HCT116 (cell line): ENCODE measurements around the gene IL1RAPL1. TPM values are rescaled to one million over a fixed set of nuclear protein-coding genes. Genes with fewer than 3 reads are reported as not detected.

ENCODE experiments used
- ATAC-seq: fragments of 200-7000 bp; cut with Tn5 transposase; 2 replicates; pipeline ENCODE4 v1.9.1; 2020; ENCODE audit warnings: mild to moderate bottlenecking, moderate library complexity
- BruUV-seq: library from RNA; stranded (reverse); fragments of 400-500 nt; replicated peaks from 2 replicates; lab custom pipeline; 2021; lab: Mats Ljungman, UMichigan
- CTCF ChIA-PET: fragments of 300-600 bp; sonication (Branson Sonifier 250); formaldehyde crosslinking; loops from one replicate; lab custom pipeline; 2021; ENCODE audit warnings: antibody characterized with exemption; lab: Charles Lee
- POLR2A ChIA-PET: fragments of 300-600, 350-600 bp; sonication (Branson Sonifier 250); formaldehyde crosslinking; loops from one replicate; lab custom pipeline; 2021; ENCODE audit warnings: antibody characterized with exemption; lab: Charles Lee
- RAD21 ChIA-PET, 2 experiments: fragments of 300-600 bp; sonication (Branson Sonifier 250); formaldehyde crosslinking; loops; one replicate each; lab custom pipeline; 2023; ENCODE audit warnings: low total read pairs in 2 of 2; ENCODE audit not compliant: uncharacterized antibody in 2 of 2, unreplicated experiment in 2 of 2, low non-redundant PET in 1 of 2; lab: Charles Lee
- DNase-seq: peaks from one replicate; pipeline ENCODE4 v3.0.0-alpha.2; 2010; ENCODE audit warnings: low read depth, low spot score
- H2AFZ ChIP-seq: fragments of 200-600 bp; shearing (Covaris generic), sonication (generic); 2 replicates; pipeline ENCODE4 v1.6.1; 2017; ENCODE audit warnings: low read depth, mixed run types, mixed read lengths, antibody characterized with exemption, low read length; ENCODE audit not compliant: poor library complexity, severe bottlenecking
- H3K27ac ChIP-seq: 2 replicates; pipeline ENCODE4 v1.5.1; 2012; ENCODE audit warnings: low read depth, low read length
- H3K27me3 ChIP-seq: fragments of 200-600 bp; sonication (generic); 2 replicates; pipeline ENCODE4 v1.6.1; 2016; ENCODE audit warnings: mixed run types, low read length, mixed read lengths; ENCODE audit not compliant: insufficient read depth
- H3K36me3 ChIP-seq, 2 experiments: fragments of 200-500 bp in 1 of 2; fragments of 200-600 bp in 1 of 2; sonication (Bioruptor generic) in 1 of 2; sonication (generic) in 1 of 2; 2 replicates each; pipeline versions ENCODE4 v1.5.1 to v1.6.1; 2014 to 2016; ENCODE audit warnings: low read length in 2 of 2, inconsistent platforms in 1 of 2, mixed read lengths in 1 of 2, mixed run types in 1 of 2; ENCODE audit not compliant: insufficient read depth in 2 of 2, control insufficient read depth in 1 of 2
- H3K4me1 ChIP-seq, 2 experiments: fragments of 200-600 bp in 1 of 2; sonication (generic) in 1 of 2; 2 replicates each; pipeline versions ENCODE4 v1.5.1 to v1.6.1; 2012 to 2017; ENCODE audit warnings: low read length in 2 of 2, inconsistent platforms in 1 of 2, mild to moderate bottlenecking in 1 of 2, mixed read lengths in 1 of 2, mixed run types in 1 of 2, moderate library complexity in 1 of 2; ENCODE audit not compliant: insufficient read depth in 2 of 2, control insufficient read depth in 1 of 2
- H3K4me2 ChIP-seq: fragments of 200-600 bp; sonication (generic); 2 replicates; pipeline ENCODE4 v1.6.1; 2017; ENCODE audit warnings: mixed run types, low read length, mixed read lengths
- H3K4me3 ChIP-seq, 2 experiments: fragments of 200-600 bp in 1 of 2; sonication (generic) in 1 of 2; replicated peaks in 1 of 2; 2 replicates each; pipeline ENCODE4 v1.5.1; 2011 to 2016; ENCODE audit warnings: low read length in 2 of 2, control low read depth in 1 of 2, low read depth in 1 of 2, mild to moderate bottlenecking in 1 of 2, mixed read lengths in 1 of 2, mixed run types in 1 of 2
- H3K79me2 ChIP-seq: fragments of 200-600 bp; sonication (generic); 2 replicates; pipeline ENCODE4 v1.6.1; 2017; ENCODE audit warnings: mild to moderate bottlenecking, mixed run types, low read length, moderate library complexity, mixed read lengths; ENCODE audit not compliant: insufficient read depth
- H3K9ac ChIP-seq: fragments of 200-600 bp; sonication (generic); 2 replicates; pipeline ENCODE4 v1.6.1; 2016; ENCODE audit warnings: low read length, mixed read lengths
- H3K9me2 ChIP-seq: fragments of 200-600 bp; sonication (generic), shearing (Covaris generic); 2 replicates; pipeline ENCODE4 v1.6.1; 2017; ENCODE audit warnings: mixed run types, mild to moderate bottlenecking, moderate library complexity; ENCODE audit not compliant: insufficient read depth
- H3K9me3 ChIP-seq, 2 experiments: fragments of 200-500 bp in 1 of 2; fragments of 200-600 bp in 1 of 2; sonication (Bioruptor generic) in 1 of 2; sonication (generic) in 1 of 2; 2 replicates each; pipeline ENCODE4 v1.6.1; 2014 to 2017; ENCODE audit warnings: low read length in 2 of 2, mixed read lengths in 2 of 2, inconsistent platforms in 1 of 2, low read depth in 1 of 2, mild to moderate bottlenecking in 1 of 2, mixed run types in 1 of 2, moderate library complexity in 1 of 2; ENCODE audit not compliant: control insufficient read depth in 1 of 2, insufficient read depth in 1 of 2
- H4K20me1 ChIP-seq: fragments of 200-600 bp; sonication (generic), shearing (Covaris generic); 2 replicates; pipeline ENCODE4 v1.6.1; 2017; ENCODE audit warnings: mixed run types, mild to moderate bottlenecking, moderate library complexity; ENCODE audit not compliant: insufficient read depth
- CBX3 ChIP-seq: IDR thresholded peaks from 2 replicates; pipeline ENCODE4 v1.6.1; 2012; ENCODE audit warnings: low read depth
- EGR1 ChIP-seq: IDR thresholded peaks from 2 replicates; pipeline ENCODE4 v1.6.1; 2012; ENCODE audit warnings: low read depth
- ELF1 ChIP-seq: IDR thresholded peaks from 2 replicates; pipeline ENCODE4 v1.6.1; 2012; ENCODE audit warnings: low read depth, borderline replicate concordance
- EZH2 ChIP-seq: fragments of 200-600 bp; sonication (generic); IDR thresholded peaks from 2 replicates; pipeline ENCODE4 v1.6.1; 2017; ENCODE audit warnings: antibody characterized with exemption, mixed run types
- EZH2phosphoT487 ChIP-seq: fragments of 200-600 bp; IDR thresholded peaks from 2 replicates; pipeline ENCODE4 v1.6.1; 2018; ENCODE audit warnings: antibody characterized with exemption, borderline replicate concordance
- FOSL1 ChIP-seq: IDR thresholded peaks from 2 replicates; pipeline ENCODE4 v1.6.1; 2012; ENCODE audit warnings: low read depth
- JUND ChIP-seq: IDR thresholded peaks from 2 replicates; pipeline ENCODE4 v1.6.1; 2012
- POLR2A ChIP-seq: IDR thresholded peaks from 2 replicates; pipeline ENCODE4 v1.7.0; 2011; ENCODE audit warnings: borderline replicate concordance; ENCODE audit not compliant: insufficient read depth, insufficient read length; ENCODE audit errors: extremely low read depth
- RAD21 ChIP-seq: IDR thresholded peaks from 2 replicates; pipeline ENCODE4 v1.6.1; 2012; ENCODE audit warnings: low read depth, mild to moderate bottlenecking
- SIN3A ChIP-seq: IDR thresholded peaks from 2 replicates; pipeline ENCODE4 v1.6.1; 2012; ENCODE audit warnings: low read depth
- SP1 ChIP-seq: IDR thresholded peaks from 2 replicates; pipeline ENCODE4 v1.6.1; 2012; ENCODE audit warnings: low read depth
- SRF ChIP-seq: IDR thresholded peaks from 2 replicates; pipeline ENCODE4 v1.6.1; 2012; ENCODE audit warnings: low read depth
- TCF7L2 ChIP-seq: IDR thresholded peaks from 2 replicates; pipeline ENCODE4 v1.7.0; 2011; ENCODE audit warnings: borderline replicate concordance, inconsistent platforms; ENCODE audit not compliant: insufficient read depth, insufficient read length; ENCODE audit errors: extremely low read depth
- YY1 ChIP-seq: IDR thresholded peaks from 2 replicates; pipeline ENCODE4 v1.6.1; 2011; ENCODE audit warnings: low read length, low read depth, moderate library complexity, mild to moderate bottlenecking; ENCODE audit not compliant: insufficient replicate concordance; ENCODE audit errors: extremely low read depth
- ZFX ChIP-seq: fragments of 450-650 bp; IDR thresholded peaks from 2 replicates; pipeline ENCODE4 v1.6.1; 2017
- intact Hi-C: fragments of 100-400 bp; cut with micrococcal nuclease; formaldehyde crosslinking; loops from 2 replicates; pipeline ENCODE4 v1.10.0; 2022
- total RNA-seq: library from RNA; stranded (reverse); gene quantifications from one replicate; pipeline ENCODE4 v1.2.1, GENCODE V29; 2021; ENCODE audit not compliant: unreplicated experiment
- TF ChIP-seq, protein P1 (sequence below): IDR thresholded peaks from 2 replicates; pipeline ENCODE4 v1.6.1; 2012
- TF ChIP-seq, protein P2 (sequence below): IDR thresholded peaks from 2 replicates; pipeline ENCODE4 v1.6.1; 2012; ENCODE audit warnings: low read depth
- TF ChIP-seq, protein P3 (sequence below): IDR thresholded peaks from 2 replicates; pipeline ENCODE4 v1.6.1; 2012
- TF ChIP-seq, protein P4 (sequence below): IDR thresholded peaks from 2 replicates; pipeline ENCODE4 v1.6.1; 2011; ENCODE audit warnings: mild to moderate bottlenecking, low read length, moderate library complexity; ENCODE audit not compliant: insufficient replicate concordance; ENCODE audit errors: extremely low read depth

The IL1RAPL1 gene
- total RNA-seq, 1 experiment from 2014 or later, result 2.8 TPM

DNA sequence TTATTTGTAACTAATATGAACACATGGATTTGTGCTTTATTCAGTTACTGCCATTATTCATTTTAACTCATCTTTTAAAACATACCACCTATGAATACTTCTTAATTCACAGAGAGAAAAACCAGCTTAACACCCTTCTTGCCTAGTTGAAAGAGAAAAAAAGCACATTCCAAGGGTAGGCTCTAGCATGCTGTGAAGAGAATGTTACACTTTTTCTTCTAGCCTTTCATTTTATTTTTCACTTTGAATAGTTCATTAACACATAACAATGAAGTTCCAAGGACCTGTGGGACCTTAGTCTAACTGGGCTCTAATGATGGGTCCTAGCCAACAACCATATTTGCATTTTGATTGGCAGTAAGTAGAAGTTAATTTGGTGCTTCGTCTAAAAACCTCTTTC lies 1348.2 kb downstream of the IL1RAPL1 start:
- Histone ChIP-seq H3K27ac (no peak overlapping the region), H3K9ac (no peak overlapping the region), H3K9me2 (no peaks in the 10 kb centered on the region), H3K27me3 (no peaks in the 10 kb centered on the region), H3K9me3 (no peaks in the 10 kb centered on the region), H3K4me1 (no peaks in the 10 kb centered on the region), H3K4me2 (no peak overlapping the region), H3K79me2 (no peaks in the 10 kb centered on the region), H3K36me3 (no peaks in the 10 kb centered on the region), H4K20me1 (no peaks in the 10 kb centered on the region), H2AFZ (no peak overlapping the region), H3K4me3 (no peak overlapping the region)
- intact Hi-C loops, result no loop called here
- CTCF ChIA-PET, result no interaction called here
- TF ChIP-seq, protein P1, sequence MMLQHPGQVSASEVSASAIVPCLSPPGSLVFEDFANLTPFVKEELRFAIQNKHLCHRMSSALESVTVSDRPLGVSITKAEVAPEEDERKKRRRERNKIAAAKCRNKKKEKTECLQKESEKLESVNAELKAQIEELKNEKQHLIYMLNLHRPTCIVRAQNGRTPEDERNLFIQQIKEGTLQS, result no peak
- TF ChIP-seq SIN3A (no peak), EZH2 (no peak), CBX3 (no peak), TCF7L2 (no peak), FOSL1 (no peak), EZH2phosphoT487 (no peak), POLR2A (no peak), JUND (no peak), RAD21 (no peak), SRF (no peak), SP1 (no peak), EGR1 (no peak), ZFX (no peak), YY1 (no peak), ELF1 (no peak)
- TF ChIP-seq, protein P2, sequence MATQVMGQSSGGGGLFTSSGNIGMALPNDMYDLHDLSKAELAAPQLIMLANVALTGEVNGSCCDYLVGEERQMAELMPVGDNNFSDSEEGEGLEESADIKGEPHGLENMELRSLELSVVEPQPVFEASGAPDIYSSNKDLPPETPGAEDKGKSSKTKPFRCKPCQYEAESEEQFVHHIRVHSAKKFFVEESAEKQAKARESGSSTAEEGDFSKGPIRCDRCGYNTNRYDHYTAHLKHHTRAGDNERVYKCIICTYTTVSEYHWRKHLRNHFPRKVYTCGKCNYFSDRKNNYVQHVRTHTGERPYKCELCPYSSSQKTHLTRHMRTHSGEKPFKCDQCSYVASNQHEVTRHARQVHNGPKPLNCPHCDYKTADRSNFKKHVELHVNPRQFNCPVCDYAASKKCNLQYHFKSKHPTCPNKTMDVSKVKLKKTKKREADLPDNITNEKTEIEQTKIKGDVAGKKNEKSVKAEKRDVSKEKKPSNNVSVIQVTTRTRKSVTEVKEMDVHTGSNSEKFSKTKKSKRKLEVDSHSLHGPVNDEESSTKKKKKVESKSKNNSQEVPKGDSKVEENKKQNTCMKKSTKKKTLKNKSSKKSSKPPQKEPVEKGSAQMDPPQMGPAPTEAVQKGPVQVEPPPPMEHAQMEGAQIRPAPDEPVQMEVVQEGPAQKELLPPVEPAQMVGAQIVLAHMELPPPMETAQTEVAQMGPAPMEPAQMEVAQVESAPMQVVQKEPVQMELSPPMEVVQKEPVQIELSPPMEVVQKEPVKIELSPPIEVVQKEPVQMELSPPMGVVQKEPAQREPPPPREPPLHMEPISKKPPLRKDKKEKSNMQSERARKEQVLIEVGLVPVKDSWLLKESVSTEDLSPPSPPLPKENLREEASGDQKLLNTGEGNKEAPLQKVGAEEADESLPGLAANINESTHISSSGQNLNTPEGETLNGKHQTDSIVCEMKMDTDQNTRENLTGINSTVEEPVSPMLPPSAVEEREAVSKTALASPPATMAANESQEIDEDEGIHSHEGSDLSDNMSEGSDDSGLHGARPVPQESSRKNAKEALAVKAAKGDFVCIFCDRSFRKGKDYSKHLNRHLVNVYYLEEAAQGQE, result no peak
- TF ChIP-seq, protein P3, sequence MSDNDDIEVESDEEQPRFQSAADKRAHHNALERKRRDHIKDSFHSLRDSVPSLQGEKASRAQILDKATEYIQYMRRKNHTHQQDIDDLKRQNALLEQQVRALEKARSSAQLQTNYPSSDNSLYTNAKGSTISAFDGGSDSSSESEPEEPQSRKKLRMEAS, result no peak
- TF ChIP-seq, protein P4, sequence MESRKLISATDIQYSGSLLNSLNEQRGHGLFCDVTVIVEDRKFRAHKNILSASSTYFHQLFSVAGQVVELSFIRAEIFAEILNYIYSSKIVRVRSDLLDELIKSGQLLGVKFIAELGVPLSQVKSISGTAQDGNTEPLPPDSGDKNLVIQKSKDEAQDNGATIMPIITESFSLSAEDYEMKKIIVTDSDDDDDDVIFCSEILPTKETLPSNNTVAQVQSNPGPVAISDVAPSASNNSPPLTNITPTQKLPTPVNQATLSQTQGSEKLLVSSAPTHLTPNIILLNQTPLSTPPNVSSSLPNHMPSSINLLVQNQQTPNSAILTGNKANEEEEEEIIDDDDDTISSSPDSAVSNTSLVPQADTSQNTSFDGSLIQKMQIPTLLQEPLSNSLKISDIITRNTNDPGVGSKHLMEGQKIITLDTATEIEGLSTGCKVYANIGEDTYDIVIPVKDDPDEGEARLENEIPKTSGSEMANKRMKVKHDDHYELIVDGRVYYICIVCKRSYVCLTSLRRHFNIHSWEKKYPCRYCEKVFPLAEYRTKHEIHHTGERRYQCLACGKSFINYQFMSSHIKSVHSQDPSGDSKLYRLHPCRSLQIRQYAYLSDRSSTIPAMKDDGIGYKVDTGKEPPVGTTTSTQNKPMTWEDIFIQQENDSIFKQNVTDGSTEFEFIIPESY, result no peak
- POLR2A ChIA-PET, result no interaction called here
- RAD21 ChIA-PET, result no interaction called here
- no TSS peak for BruUV-seq
- ATAC-seq (no peak), DNase-seq (no peak)
